Hepatocyte (in vitro differentiated cells): ENCODE results near the gene CPNE6. TPM values are rescaled to one million over a fixed set of nuclear protein-coding genes. Genes with fewer than 3 reads are reported as not detected.
A peak's percentile ranks its signal among the peaks of the same experiment; 100 is the strongest.

Experiments used
- DNase-seq: peaks from one replicate; pipeline ENCODE4 v3.0.0-alpha.2; 2016; ENCODE audit warnings: low spot score
- H2AFZ ChIP-seq: fragments of 200-600 bp; sonication (generic); 2 replicates; pipeline ENCODE4 v1.6.0; 2016; ENCODE audit warnings: antibody characterized with exemption, mild to moderate bottlenecking
- H3K27ac ChIP-seq: fragments of 200-600 bp; sonication (generic); 2 replicates; pipeline ENCODE4 v1.5.1; 2016; ENCODE audit warnings: mild to moderate bottlenecking
- H3K27me3 ChIP-seq: fragments of 200-600 bp; sonication (generic); 2 replicates; pipeline ENCODE4 v1.6.1; 2016
- H3K36me3 ChIP-seq: fragments of 200-600 bp; sonication (generic); replicated peaks from 2 replicates; pipeline ENCODE4 v1.5.1; 2016; ENCODE audit warnings: low read depth; ENCODE audit not compliant: insufficient read depth
- H3K4me1 ChIP-seq: fragments of 200-600 bp; sonication (generic); 2 replicates; pipeline ENCODE4 v1.5.1; 2016; ENCODE audit warnings: mild to moderate bottlenecking, moderate library complexity; ENCODE audit not compliant: insufficient read depth
- H3K4me2 ChIP-seq: fragments of 200-600 bp; sonication (generic); 2 replicates; pipeline ENCODE4 v1.6.0; 2016
- H3K4me3 ChIP-seq: fragments of 200-600 bp; sonication (generic); 2 replicates; pipeline ENCODE4 v1.5.1; 2016; ENCODE audit warnings: mild to moderate bottlenecking
- H3K79me2 ChIP-seq: fragments of 200-600 bp; sonication (generic); 2 replicates; pipeline ENCODE4 v1.6.0; 2017; ENCODE audit warnings: mild to moderate bottlenecking
- H3K9me2 ChIP-seq: fragments of 200-600 bp; sonication (generic); replicated peaks from 2 replicates; pipeline ENCODE4 v1.6.0; 2017; ENCODE audit warnings: mild to moderate bottlenecking; ENCODE audit not compliant: insufficient read depth
- H3K9me3 ChIP-seq: fragments of 200-600 bp; sonication (generic); 2 replicates; pipeline ENCODE4 v1.5.1; 2016; ENCODE audit warnings: low read depth, mild to moderate bottlenecking
- H4K20me1 ChIP-seq: fragments of 200-600 bp; sonication (generic); 2 replicates; pipeline ENCODE4 v1.6.0; 2016; ENCODE audit warnings: mild to moderate bottlenecking; ENCODE audit not compliant: insufficient read depth, poor library complexity, severe bottlenecking
- EZH2 ChIP-seq: fragments of 200-600 bp; sonication (generic); IDR thresholded peaks from 2 replicates; pipeline ENCODE4 v1.6.1; 2016; ENCODE audit warnings: antibody characterized with exemption, mild to moderate bottlenecking, borderline replicate concordance
- EZH2phosphoT487 ChIP-seq: fragments of 200-600 bp; sonication (generic); IDR thresholded peaks from one replicate; pipeline ENCODE4 v1.6.1; 2018; ENCODE audit warnings: antibody characterized with exemption, mild to moderate bottlenecking, low read depth, moderate library complexity; ENCODE audit not compliant: unreplicated experiment, severe bottlenecking
- WGBS: methylation state at CpG from one replicate; pipeline ENCODE4 v1.1.6; 2016; ENCODE audit warnings: low lambda C conversion rate; ENCODE audit errors: missing lambda C conversion rate; 5-methylcytosine and 5-hydroxymethylcytosine counted together
- polyA plus RNA-seq: library from polyadenylated mRNA; unstranded; fragments of >200 nt; fragmentation: Nextera tagmentation; extraction: Ambion mirVana; gene quantifications from 2 replicates; pipeline ENCODE4 v1.2.1, GENCODE V29; 2016
- total RNA-seq: library from RNA; depleted of rRNA; stranded (reverse); fragments of >200 nt; gene quantifications from 2 replicates; pipeline ENCODE4 v1.2.3, GENCODE V29; 2014
- TF ChIP-seq, protein P1 (sequence below): fragments of 200-600 bp; sonication (generic); IDR thresholded peaks from 2 replicates; pipeline ENCODE4 v1.5.1; 2016; ENCODE audit warnings: antibody characterized with exemption, mild to moderate bottlenecking; ENCODE audit not compliant: poor library complexity

The CPNE6 gene
- total and polyA plus RNA-seq, 2 experiments from 2014 or later: not detected

DNA sequence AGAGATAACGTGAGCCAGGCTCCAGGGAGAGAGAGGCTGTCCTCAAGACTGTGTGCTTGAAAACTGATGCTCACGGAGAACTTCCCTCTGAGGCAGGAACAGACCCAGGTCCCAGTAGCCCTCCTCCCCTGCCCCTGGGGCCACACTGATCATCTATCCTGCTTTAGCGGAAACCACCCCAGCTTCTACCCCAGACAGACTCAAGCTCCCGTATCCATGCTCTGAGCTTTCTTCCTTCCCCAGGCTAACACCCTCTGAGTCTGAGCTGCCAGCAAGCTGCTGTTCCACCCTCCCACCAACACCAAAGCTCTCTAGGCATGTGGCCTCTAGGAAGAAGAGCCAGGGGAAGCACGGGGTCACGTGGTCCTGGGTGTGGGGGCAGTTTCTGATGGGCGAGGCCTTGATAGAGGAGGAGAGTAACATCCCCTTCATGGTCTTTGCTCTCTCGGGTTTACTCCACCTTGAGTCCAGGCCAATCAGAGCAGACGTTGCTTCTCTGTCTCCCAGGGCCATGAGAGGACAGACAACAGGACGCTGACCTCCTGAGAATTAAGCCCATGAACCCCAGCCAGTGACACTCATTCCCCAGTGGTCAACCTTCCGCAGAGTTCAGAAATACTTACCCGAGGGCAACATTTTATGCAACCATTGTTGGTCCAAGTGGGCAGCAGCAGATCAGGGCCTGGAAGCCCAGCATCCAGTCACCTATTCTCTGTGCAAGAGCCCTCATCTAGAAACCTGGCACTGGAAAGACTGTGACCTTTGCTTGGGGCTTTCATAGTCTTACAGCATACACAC, 24.1 kb downstream of the CPNE6 start:
- Histone ChIP-seq H3K4me2 (peak overlapping the region; percentile 84), H3K36me3 (no peaks in the 10 kb centered on the region), H3K9me2 (no peaks in the 10 kb centered on the region), H3K79me2 (peaks cover 27% of the 10 kb centered on the region), H3K4me1 (peaks cover 12% of the 10 kb centered on the region), H3K27ac (peak overlapping the region; percentile 95), H4K20me1 (no peaks in the 10 kb centered on the region), H3K4me3 (peak overlapping the region; percentile 84), H3K9me3 (no peaks in the 10 kb centered on the region), H3K27me3 (no peaks in the 10 kb centered on the region), H2AFZ (peak overlapping the region; percentile 73)
- 31% methylated on average over 12 of the region's 12 CpGs for WGBS
- DNase-seq: peak; percentile 83
- TF ChIP-seq EZH2phosphoT487 (no peak), EZH2 (no peak)
- TF ChIP-seq, protein P1, sequence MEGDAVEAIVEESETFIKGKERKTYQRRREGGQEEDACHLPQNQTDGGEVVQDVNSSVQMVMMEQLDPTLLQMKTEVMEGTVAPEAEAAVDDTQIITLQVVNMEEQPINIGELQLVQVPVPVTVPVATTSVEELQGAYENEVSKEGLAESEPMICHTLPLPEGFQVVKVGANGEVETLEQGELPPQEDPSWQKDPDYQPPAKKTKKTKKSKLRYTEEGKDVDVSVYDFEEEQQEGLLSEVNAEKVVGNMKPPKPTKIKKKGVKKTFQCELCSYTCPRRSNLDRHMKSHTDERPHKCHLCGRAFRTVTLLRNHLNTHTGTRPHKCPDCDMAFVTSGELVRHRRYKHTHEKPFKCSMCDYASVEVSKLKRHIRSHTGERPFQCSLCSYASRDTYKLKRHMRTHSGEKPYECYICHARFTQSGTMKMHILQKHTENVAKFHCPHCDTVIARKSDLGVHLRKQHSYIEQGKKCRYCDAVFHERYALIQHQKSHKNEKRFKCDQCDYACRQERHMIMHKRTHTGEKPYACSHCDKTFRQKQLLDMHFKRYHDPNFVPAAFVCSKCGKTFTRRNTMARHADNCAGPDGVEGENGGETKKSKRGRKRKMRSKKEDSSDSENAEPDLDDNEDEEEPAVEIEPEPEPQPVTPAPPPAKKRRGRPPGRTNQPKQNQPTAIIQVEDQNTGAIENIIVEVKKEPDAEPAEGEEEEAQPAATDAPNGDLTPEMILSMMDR: no peak

DNA sequence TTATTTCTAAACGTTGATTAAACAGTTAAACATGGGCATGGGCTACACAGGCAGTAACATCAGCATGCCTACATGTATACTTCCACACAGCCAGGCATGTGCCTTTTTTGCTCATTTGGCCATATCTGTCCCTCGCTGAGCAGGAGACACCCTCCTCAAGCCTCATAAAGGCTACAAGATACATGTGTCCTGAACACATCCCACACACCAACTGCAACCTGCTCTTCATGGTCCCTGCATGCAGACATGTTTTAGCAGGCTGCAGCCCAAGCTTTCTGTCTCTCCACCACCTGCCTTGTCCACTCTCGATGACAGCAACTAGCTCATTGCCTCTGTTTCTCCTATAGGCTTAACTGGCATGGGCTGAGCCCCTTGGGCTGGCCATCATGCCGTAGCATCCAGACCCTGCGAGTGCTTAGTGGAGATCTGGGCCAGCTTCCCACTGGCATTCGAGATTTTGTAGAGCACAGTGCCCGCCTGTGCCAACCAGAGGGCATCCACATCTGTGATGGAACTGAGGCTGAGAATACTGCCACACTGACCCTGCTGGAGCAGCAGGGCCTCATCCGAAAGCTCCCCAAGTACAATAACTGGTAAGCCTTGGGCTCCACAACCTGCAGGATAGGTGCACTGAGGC, 25.3 kb downstream of the CPNE6 start:
- H3K4me3 ChIP-seq: no peak overlapping the region
- H4K20me1 ChIP-seq: no peaks in the 10 kb centered on the region
- 98% methylated on average over 8 of the region's 8 CpGs for WGBS
- H3K4me2 ChIP-seq: no peak overlapping the region
- H3K9me3 ChIP-seq: no peaks in the 10 kb centered on the region
- peaks cover 12% of the 10 kb centered on the region for H3K4me1 ChIP-seq
- H3K36me3 ChIP-seq: no peaks in the 10 kb centered on the region
- TF ChIP-seq EZH2phosphoT487 (no peak), EZH2 (no peak)
- TF ChIP-seq, protein P1: no peak
- H3K9me2 ChIP-seq: no peaks in the 10 kb centered on the region
- no peak for DNase-seq
- no peak overlapping the region for H2AFZ ChIP-seq
- no peaks in the 10 kb centered on the region for H3K27me3 ChIP-seq
- no peak overlapping the region for H3K27ac ChIP-seq
- peaks cover 27% of the 10 kb centered on the region for H3K79me2 ChIP-seq

DNA sequence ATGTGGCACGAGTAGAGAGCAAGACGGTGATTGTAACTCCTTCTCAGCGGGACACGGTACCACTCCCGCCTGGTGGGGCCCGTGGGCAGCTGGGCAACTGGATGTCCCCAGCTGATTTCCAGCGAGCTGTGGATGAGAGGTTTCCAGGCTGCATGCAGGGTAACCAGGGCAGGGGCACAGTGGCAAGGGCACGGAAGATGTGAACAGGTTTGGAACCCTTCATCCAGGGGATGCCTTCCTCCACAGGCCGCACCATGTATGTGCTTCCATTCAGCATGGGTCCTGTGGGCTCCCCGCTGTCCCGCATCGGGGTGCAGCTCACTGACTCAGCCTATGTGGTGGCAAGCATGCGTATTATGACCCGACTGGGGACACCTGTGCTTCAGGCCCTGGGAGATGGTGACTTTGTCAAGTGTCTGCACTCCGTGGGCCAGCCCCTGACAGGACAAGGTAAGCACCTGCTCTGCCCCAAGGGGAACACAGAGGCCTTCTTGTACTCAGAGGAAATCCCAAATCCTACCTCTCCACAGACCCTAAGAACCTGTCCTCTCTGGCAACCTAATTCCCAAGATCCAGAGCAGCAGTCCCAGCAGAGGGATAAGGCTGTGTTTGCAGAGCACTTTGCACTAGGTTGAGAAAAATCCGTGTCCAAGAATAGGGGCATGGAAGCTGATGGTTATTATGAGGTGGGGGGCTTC, 27.0 kb downstream of the CPNE6 start:
- Histone ChIP-seq H3K36me3 (no peaks in the 10 kb centered on the region), H3K27ac (no peak overlapping the region)

More for the DNA sequence above, 27.0 kb downstream of the CPNE6 start:
- Histone ChIP-seq H3K4me3 (no peak overlapping the region), H3K4me1 (peaks cover 8% of the 10 kb centered on the region), H2AFZ (no peak overlapping the region), H3K9me3 (no peaks in the 10 kb centered on the region), H3K79me2 (peaks cover 27% of the 10 kb centered on the region), H3K4me2 (no peak overlapping the region), H4K20me1 (no peaks in the 10 kb centered on the region), H3K9me2 (no peaks in the 10 kb centered on the region), H3K27me3 (no peaks in the 10 kb centered on the region)
- 98% methylated on average over 15 of the region's 16 CpGs for WGBS
- no peak for DNase-seq
- TF ChIP-seq, protein P1: no peak
- TF ChIP-seq EZH2 (no peak), EZH2phosphoT487 (no peak)
